HEK293T (cell line): ENCODE measurements around the gene NGB.

Source experiments
- ARNT ChIP-seq: fragments of 450-650 bp; IDR thresholded peaks from 2 replicates; pipeline ENCODE4 v1.6.1; 2017; ENCODE audit warnings: mild to moderate bottlenecking
- BHLHE40 ChIP-seq: fragments of 450-650 bp; IDR thresholded peaks from 2 replicates; pipeline ENCODE4 v1.6.1; 2016; ENCODE audit warnings: mild to moderate bottlenecking, moderate library complexity, borderline replicate concordance
- CTBP1 ChIP-seq: fragments of 450-650 bp; IDR thresholded peaks from 2 replicates; pipeline ENCODE4 v1.6.1; 2016; ENCODE audit warnings: borderline replicate concordance
- ELF4 ChIP-seq: fragments of 450-650 bp; IDR thresholded peaks from 2 replicates; pipeline ENCODE4 v1.6.1; 2017; ENCODE audit warnings: antibody characterized with exemption
- FOXA1 ChIP-seq: fragments of 450-650 bp; IDR thresholded peaks from 2 replicates; pipeline ENCODE4 v1.6.1; 2016; ENCODE audit warnings: mild to moderate bottlenecking
- FOXM1 ChIP-seq: fragments of 450-650 bp; IDR thresholded peaks from 2 replicates; pipeline ENCODE4 v1.6.1; 2017; ENCODE audit warnings: mild to moderate bottlenecking, borderline replicate concordance
- HDGF ChIP-seq: fragments of 450-650 bp; IDR thresholded peaks from 2 replicates; pipeline ENCODE4 v1.6.1; 2017; ENCODE audit warnings: antibody characterized with exemption, borderline replicate concordance
- L3MBTL2 ChIP-seq: fragments of 450-650 bp; conservative IDR thresholded peaks from 2 replicates; pipeline ENCODE4 v1.6.1; 2016; ENCODE audit warnings: mild to moderate bottlenecking
- SP1 ChIP-seq: fragments of 450-650 bp; IDR thresholded peaks from 2 replicates; pipeline ENCODE4 v1.6.1; 2017
- SUZ12 ChIP-seq: fragments of 450-650 bp; IDR thresholded peaks from 2 replicates; pipeline ENCODE4 v1.6.1; 2016; ENCODE audit warnings: mild to moderate bottlenecking
- TARDBP ChIP-seq: fragments of 450-650 bp; IDR thresholded peaks from 2 replicates; pipeline ENCODE4 v1.6.1; 2016
- TF ChIP-seq, protein P1 (sequence below): fragments of 450-650 bp; IDR thresholded peaks from 2 replicates; pipeline ENCODE4 v1.6.1; 2016

DNA sequence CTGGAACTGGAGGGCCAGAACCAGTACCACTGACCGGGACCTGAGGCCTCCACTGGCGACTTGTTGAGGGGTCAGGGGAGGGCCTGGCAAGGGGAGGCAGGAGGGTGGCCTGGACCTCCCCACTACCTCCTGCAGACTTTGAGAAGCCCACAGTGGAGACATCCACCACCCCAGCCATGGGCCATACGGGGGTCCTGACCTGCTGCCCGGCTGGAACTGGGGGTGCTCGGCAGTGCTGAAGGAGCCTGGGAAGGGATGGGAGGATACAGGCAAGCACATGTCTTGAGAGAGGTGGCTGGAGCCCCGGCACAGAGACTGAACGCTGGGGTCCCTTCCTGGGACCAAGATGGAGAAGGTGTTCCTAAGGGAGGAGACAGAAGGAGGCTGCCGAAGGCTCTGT, 14.3 kb downstream of the NGB start:
- TF ChIP-seq ELF4 (no peak), SUZ12 (no peak), L3MBTL2 (no peak), FOXM1 (no peak), TARDBP (no peak), ARNT (no peak), BHLHE40 (no peak), SP1 (no peak), FOXA1 (no peak), HDGF (no peak), CTBP1 (no peak)
- TF ChIP-seq, protein P1, sequence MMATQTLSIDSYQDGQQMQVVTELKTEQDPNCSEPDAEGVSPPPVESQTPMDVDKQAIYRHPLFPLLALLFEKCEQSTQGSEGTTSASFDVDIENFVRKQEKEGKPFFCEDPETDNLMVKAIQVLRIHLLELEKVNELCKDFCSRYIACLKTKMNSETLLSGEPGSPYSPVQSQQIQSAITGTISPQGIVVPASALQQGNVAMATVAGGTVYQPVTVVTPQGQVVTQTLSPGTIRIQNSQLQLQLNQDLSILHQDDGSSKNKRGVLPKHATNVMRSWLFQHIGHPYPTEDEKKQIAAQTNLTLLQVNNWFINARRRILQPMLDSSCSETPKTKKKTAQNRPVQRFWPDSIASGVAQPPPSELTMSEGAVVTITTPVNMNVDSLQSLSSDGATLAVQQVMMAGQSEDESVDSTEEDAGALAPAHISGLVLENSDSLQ: no peak
